Smooth muscle cell (in vitro differentiated cells): ENCODE measurements around the gene PHB1. TPM values are rescaled to one million over a fixed set of nuclear protein-coding genes. Genes with fewer than 3 reads are reported as not detected.
A peak's percentile ranks its signal among the peaks of the same experiment; 100 is the strongest.

Experiments
- DNase-seq: peaks from one replicate; lab custom pipeline; 2025; ENCODE audit not compliant: unreplicated experiment; lab: John Stamatoyannopoulos, UW
- H2AFZ ChIP-seq: fragments of 200-600 bp; sonication (generic); 2 replicates; pipeline ENCODE4 v1.6.0; 2016; ENCODE audit warnings: antibody characterized with exemption, low read depth, mild to moderate bottlenecking
- H3F3A ChIP-seq: fragments of 200-600 bp; sonication (generic); 2 replicates; pipeline ENCODE4 v1.6.0; 2017; ENCODE audit warnings: antibody characterized with exemption, low read depth
- H3K27ac ChIP-seq: fragments of 200-600 bp; sonication (generic); 2 replicates; pipeline ENCODE4 v1.5.1; 2016; ENCODE audit warnings: low read depth, mild to moderate bottlenecking
- H3K27me3 ChIP-seq: fragments of 200-600 bp; sonication (generic); 2 replicates; pipeline ENCODE4 v1.6.1; 2016; ENCODE audit warnings: low read depth, mild to moderate bottlenecking
- H3K36me3 ChIP-seq: fragments of 200-600 bp; sonication (generic); 2 replicates; pipeline ENCODE4 v1.5.1; 2016; ENCODE audit warnings: low read depth
- H3K4me1 ChIP-seq: fragments of 200-600 bp; sonication (generic); 2 replicates; pipeline ENCODE4 v1.5.1; 2016; ENCODE audit warnings: low read depth
- H3K4me2 ChIP-seq: fragments of 200-600 bp; sonication (generic); 2 replicates; pipeline ENCODE4 v1.6.0; 2016; ENCODE audit warnings: mild to moderate bottlenecking
- H3K4me3 ChIP-seq: fragments of 200-600 bp; sonication (generic); 2 replicates; pipeline ENCODE4 v1.5.1; 2016; ENCODE audit warnings: mild to moderate bottlenecking
- H3K79me2 ChIP-seq: fragments of 200-600 bp; sonication (generic); 2 replicates; pipeline ENCODE4 v1.6.0; 2016; ENCODE audit warnings: low read depth, mild to moderate bottlenecking
- H3K9ac ChIP-seq: fragments of 200-600 bp; sonication (generic); 2 replicates; pipeline ENCODE4 v1.6.0; 2016; ENCODE audit warnings: low read depth
- H3K9me3 ChIP-seq: fragments of 200-600 bp; sonication (generic); replicated peaks from 2 replicates; pipeline ENCODE4 v1.5.1; 2016; ENCODE audit warnings: low read depth
- H4K20me1 ChIP-seq: fragments of 200-600 bp; sonication (generic); 2 replicates; pipeline ENCODE4 v1.6.0; 2016; ENCODE audit warnings: low read depth
- CTCF ChIP-seq: fragments of 200-600 bp; sonication (generic); IDR thresholded peaks from 2 replicates; pipeline ENCODE4 v1.5.1; 2017; ENCODE audit warnings: borderline replicate concordance, mild to moderate bottlenecking, antibody characterized with exemption; ENCODE audit not compliant: insufficient read depth, poor library complexity, severe bottlenecking
- WGBS: methylation state at CpG from one replicate; pipeline ENCODE4 v1.1.7; 2016; ENCODE audit warnings: low lambda C conversion rate; 5-methylcytosine and 5-hydroxymethylcytosine counted together
- polyA plus RNA-seq: library from polyadenylated mRNA; unstranded; fragments of >200 nt; fragmentation: Nextera tagmentation; extraction: Ambion mirVana; gene quantifications from 2 replicates; pipeline ENCODE4 v1.2.1, GENCODE V29; 2016
- total RNA-seq: library from RNA; depleted of rRNA; stranded (reverse); fragments of >200 nt; gene quantifications from 2 replicates; pipeline ENCODE4 v1.2.3, GENCODE V29; 2014

Gene PHB1
- total and polyA plus RNA-seq, 2 experiments from 2014 or later, result 90.1 to 184 TPM

DNA sequence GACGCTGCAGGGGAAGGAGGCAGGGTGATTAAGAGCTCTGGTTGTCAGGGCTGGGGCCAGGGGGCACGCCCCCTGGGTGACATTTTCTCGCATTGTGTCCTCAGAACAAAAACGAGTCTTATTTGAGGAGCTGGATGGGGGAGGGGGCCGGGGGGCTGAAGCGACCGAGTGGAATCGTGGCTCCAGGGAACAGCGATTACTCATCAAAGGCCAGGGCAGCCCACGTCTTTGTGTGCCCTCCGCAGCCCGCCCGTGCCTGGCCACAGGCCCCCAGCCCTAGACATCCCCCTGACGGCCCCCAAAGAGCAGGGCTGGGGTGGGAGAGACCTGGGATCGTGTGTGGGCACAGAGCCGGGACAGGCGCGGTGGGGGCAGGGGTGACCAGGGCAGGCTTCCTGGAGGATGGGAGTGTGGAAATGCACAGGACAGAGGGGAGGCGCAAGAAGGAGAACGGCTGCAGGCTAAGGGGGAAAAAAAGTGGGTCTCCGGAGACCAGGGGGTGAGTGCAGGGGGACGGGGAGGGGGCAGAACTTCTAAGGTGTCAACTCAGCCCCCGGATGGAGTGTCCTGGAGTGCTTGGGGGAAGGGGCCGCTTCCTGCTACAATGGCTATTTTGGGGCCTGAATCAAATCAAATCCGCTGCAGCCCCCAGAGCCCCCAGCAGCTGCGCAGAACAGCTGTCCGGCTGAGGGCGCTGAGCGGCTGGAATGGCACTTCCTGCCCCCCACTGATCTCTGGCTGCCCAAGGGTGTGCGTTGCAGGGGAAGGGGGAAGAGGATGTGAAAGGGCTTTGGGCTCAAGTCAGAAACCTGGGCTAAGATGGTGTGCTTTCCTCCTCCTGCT lies 24.0 kb upstream of the PHB1 start:
- Histone ChIP-seq H3K4me2 (peak overlapping the region; percentile 83), H4K20me1 (no peaks in the 10 kb centered on the region), H3K9me3 (no peaks in the 10 kb centered on the region), H3K36me3 (no peaks in the 10 kb centered on the region), H2AFZ (peak overlapping the region; percentile 64), H3K9ac (no peak overlapping the region), H3K79me2 (no peaks in the 10 kb centered on the region), H3K27me3 (no peaks in the 10 kb centered on the region), H3K4me3 (peak overlapping the region; percentile 30), H3K4me1 (peaks cover 24% of the 10 kb centered on the region), H3K27ac (no peak overlapping the region), H3F3A (no peaks in the 10 kb centered on the region)
- TF ChIP-seq CTCF, result no peak
- 5% methylated on average over 28 of the region's 30 CpGs for WGBS
- no peak for DNase-seq

- Histone ChIP-seq H3K9me3 (no peaks in the 10 kb centered on the region), H3K4me3 (no peak overlapping the region), H3F3A (no peaks in the 10 kb centered on the region), H3K27me3 (no peaks in the 10 kb centered on the region), H3K79me2 (no peaks in the 10 kb centered on the region), H2AFZ (peak overlapping the region; percentile 64), H4K20me1 (no peaks in the 10 kb centered on the region), H3K4me2 (peak overlapping the region; percentile 83), H3K27ac (no peak overlapping the region), H3K36me3 (no peaks in the 10 kb centered on the region), H3K9ac (no peak overlapping the region), H3K4me1 (peaks cover 24% of the 10 kb centered on the region)
- no peak for DNase-seq
- no peak for TF ChIP-seq CTCF
- WGBS, result 81% methylated on average over 7 of the region's 7 CpGs
These were observed 23.2 kb upstream of the PHB1 start for GRCh38 chr17:49437696-49438435.

DNA sequence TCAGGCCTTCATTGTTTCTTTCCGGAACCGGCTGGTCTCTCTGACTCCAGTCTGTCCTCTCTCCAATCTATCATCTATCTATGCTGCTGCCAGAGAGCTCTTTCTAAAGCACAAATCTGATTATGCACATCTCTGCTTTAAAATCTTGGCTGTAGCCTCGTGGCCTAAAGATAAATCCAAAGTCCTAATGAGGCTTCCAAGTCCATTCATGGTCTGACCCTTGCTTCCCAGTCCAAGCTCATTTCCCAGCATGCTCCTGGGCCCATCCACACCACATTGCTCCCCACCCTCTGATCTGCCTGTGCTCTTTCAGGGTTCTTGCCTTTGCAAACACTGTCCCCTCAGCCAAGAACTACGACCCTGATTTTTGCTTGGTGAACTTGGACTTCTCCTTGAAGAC lies 21.5 kb upstream of the PHB1 start:
- Histone ChIP-seq H3F3A (no peaks in the 10 kb centered on the region), H3K79me2 (no peaks in the 10 kb centered on the region), H3K27ac (no peak overlapping the region), H3K27me3 (no peaks in the 10 kb centered on the region), H3K4me1 (peaks cover 24% of the 10 kb centered on the region), H3K9ac (no peak overlapping the region), H4K20me1 (no peaks in the 10 kb centered on the region), H3K36me3 (no peaks in the 10 kb centered on the region), H3K9me3 (no peaks in the 10 kb centered on the region), H3K4me2 (no peak overlapping the region), H3K4me3 (no peak overlapping the region), H2AFZ (no peak overlapping the region)
- 83% methylated on average over 4 of the region's 4 CpGs for WGBS
- no peak for DNase-seq
- TF ChIP-seq CTCF, result no peak
